GM12878 (cell line): ENCODE measurements around the gene ABI1. TPM values are rescaled to one million over a fixed set of nuclear protein-coding genes. Genes with fewer than 3 reads are reported as not detected.

ENCODE experiments used
- BRCA1 ChIP-seq: IDR thresholded peaks from 2 replicates; pipeline ENCODE4 v1.6.1; 2011; ENCODE audit warnings: low read depth, low read length, improper control_type of control experiment
- EZH2 ChIP-seq: IDR thresholded peaks from 2 replicates; pipeline ENCODE4 v1.6.1; 2012; ENCODE audit warnings: low read depth, mild to moderate bottlenecking, control low read depth, inconsistent platforms, low read length, borderline replicate concordance; ENCODE audit not compliant: control insufficient read depth
- GABPA ChIP-seq: IDR thresholded peaks from 2 replicates; pipeline ENCODE4 v1.6.1; 2014; ENCODE audit warnings: antibody characterized with exemption, low read depth, mild to moderate bottlenecking, inconsistent platforms
- GATAD2B ChIP-seq: fragments of 450-650 bp; conservative IDR thresholded peaks from 2 replicates; pipeline ENCODE4 v1.6.1; 2017; ENCODE audit warnings: low read depth, mild to moderate bottlenecking, moderate library complexity
- HCFC1 ChIP-seq: fragments of 150-350 bp; IDR thresholded peaks from 2 replicates; pipeline ENCODE4 v1.6.1; 2014; ENCODE audit warnings: low read length
- HDGF ChIP-seq: fragments of 450-650 bp; IDR thresholded peaks from 2 replicates; pipeline ENCODE4 v1.6.1; 2016; ENCODE audit warnings: antibody characterized with exemption
- JUND ChIP-seq: IDR thresholded peaks from 2 replicates; pipeline ENCODE4 v1.6.1; 2012; ENCODE audit warnings: low read depth, mild to moderate bottlenecking, low read length, improper control_type of control experiment, moderate library complexity
- LARP7 ChIP-seq: fragments of 450-650 bp; IDR thresholded peaks from 2 replicates; pipeline ENCODE4 v1.6.1; 2017; ENCODE audit warnings: mild to moderate bottlenecking
- MEF2A ChIP-seq: IDR thresholded peaks from 2 replicates; pipeline ENCODE4 v1.6.1; 2011; ENCODE audit warnings: low read depth, mild to moderate bottlenecking, low read length, moderate library complexity; ENCODE audit not compliant: insufficient read depth
- NBN ChIP-seq: fragments of 450-650 bp; IDR thresholded peaks from 2 replicates; pipeline ENCODE4 v1.6.1; 2016
- POLR2AphosphoS2 ChIP-seq: IDR thresholded peaks from 2 replicates; pipeline ENCODE4 v1.6.1; 2011; ENCODE audit warnings: low read depth, mild to moderate bottlenecking, low read length, improper control_type of control experiment, moderate library complexity
- RELA ChIP-seq: fragments of 450-650 bp; IDR thresholded peaks from 2 replicates; pipeline ENCODE4 v1.8.0; 2014; ENCODE audit warnings: borderline replicate concordance; ENCODE audit not compliant: partially characterized antibody
- SIN3A ChIP-seq: IDR thresholded peaks from 2 replicates; pipeline ENCODE4 v1.6.1; 2012; ENCODE audit warnings: low read depth, low read length, improper control_type of control experiment
- SMC3 ChIP-seq: IDR thresholded peaks from 2 replicates; pipeline ENCODE4 v1.6.1; 2011; ENCODE audit warnings: low read length, improper control_type of control experiment, borderline replicate concordance
- SPI1 ChIP-seq: IDR thresholded peaks from 2 replicates; pipeline ENCODE4 v1.6.1; 2011; ENCODE audit warnings: low read depth, mild to moderate bottlenecking, low read length, moderate library complexity, borderline replicate concordance; ENCODE audit not compliant: insufficient read depth
- STAT1 ChIP-seq: fragments of 450-650 bp; conservative IDR thresholded peaks from 2 replicates; pipeline ENCODE4 v1.6.1; 2014; ENCODE audit warnings: antibody characterized with exemption, mild to moderate bottlenecking
- STAT3 ChIP-seq: IDR thresholded peaks from 2 replicates; pipeline ENCODE4 v1.6.1; 2011; ENCODE audit warnings: low read depth, low read length, improper control_type of control experiment
- TBL1XR1 ChIP-seq: IDR thresholded peaks from 2 replicates; pipeline ENCODE4 v1.6.1; 2012; ENCODE audit warnings: low read depth, low read length, improper control_type of control experiment
- WRNIP1 ChIP-seq: IDR thresholded peaks from 2 replicates; pipeline ENCODE4 v1.6.1; 2011; ENCODE audit warnings: low read depth, low read length, improper control_type of control experiment, borderline replicate concordance
- YBX1 ChIP-seq: fragments of 450-650 bp; IDR thresholded peaks from 2 replicates; pipeline ENCODE4 v1.6.1; 2016; ENCODE audit warnings: antibody characterized with exemption
- ZBED1 ChIP-seq: IDR thresholded peaks from 2 replicates; pipeline ENCODE4 v1.6.1; 2016; ENCODE audit warnings: borderline replicate concordance
- ZNF207 ChIP-seq: fragments of 450-650 bp; IDR thresholded peaks from 2 replicates; pipeline ENCODE4 v1.6.1; 2014; ENCODE audit warnings: antibody characterized with exemption, mild to moderate bottlenecking, borderline replicate concordance
- ZNF384 ChIP-seq: IDR thresholded peaks from 2 replicates; pipeline ENCODE4 v1.6.1; 2012; ENCODE audit warnings: low read depth, mild to moderate bottlenecking, low read length, improper control_type of control experiment, borderline replicate concordance
- polyA plus RNA-seq, 11 experiments: library from polyadenylated mRNA; depleted of rRNA in 4 of 11; unstranded in 6 of 11; stranded (reverse) in 5 of 11; fragments of >200 nt; fragmentation: Nextera tagmentation in 4 of 11; fragmentation: Illumina TruSeq in 1 of 11; extraction: Ambion mirVana in 4 of 11; extraction: Trizol in 1 of 11; gene quantifications; 1 replicate in 1 of 11; 2 replicates in 10 of 11; pipeline versions ENCODE4 v1.2.1 to v1.2.3, GENCODE V29; 2011 to 2016; ENCODE audit warnings: inconsistent platforms in 2 of 11, missing spikeins in 2 of 11, low read depth in 1 of 11
- total RNA-seq, 4 experiments: library from RNA; depleted of rRNA in 3 of 4; stranded (reverse); fragments of >200 nt in 3 of 4; fragmentation: Illumina TruSeq in 1 of 4; extraction: Trizol in 1 of 4; gene quantifications; 2 replicates each; pipeline versions ENCODE4 v1.2.1 to v1.2.3, GENCODE V29; 2013 to 2021
- TF ChIP-seq, protein P1 (sequence below): fragments of 450-650 bp; IDR thresholded peaks from 2 replicates; pipeline ENCODE4 v1.6.1; 2016; ENCODE audit warnings: mild to moderate bottlenecking, moderate library complexity, borderline replicate concordance
- TF ChIP-seq, protein P2 (sequence below): fragments of 450-650 bp; IDR thresholded peaks from 2 replicates; pipeline ENCODE4 v1.6.1; 2017; ENCODE audit warnings: low read depth, mild to moderate bottlenecking, moderate library complexity
- TF ChIP-seq, protein P3 (sequence below): fragments of 450-650 bp; IDR thresholded peaks from 2 replicates; pipeline ENCODE4 v1.6.1; 2016; ENCODE audit warnings: mild to moderate bottlenecking
- TF ChIP-seq, protein P4 (sequence below): IDR thresholded peaks from 2 replicates; pipeline ENCODE4 v1.6.1; 2011; ENCODE audit warnings: low read depth, mild to moderate bottlenecking, low read length, moderate library complexity, borderline replicate concordance; ENCODE audit errors: extremely low read depth

ABI1 gene
- total and polyA plus RNA-seq, 10 of the 15 experiments (the other 5 are each of a cell fraction or from before 2014, with no cell fraction given), result 31.2 to 73.2 (median 50.7) TPM

DNA sequence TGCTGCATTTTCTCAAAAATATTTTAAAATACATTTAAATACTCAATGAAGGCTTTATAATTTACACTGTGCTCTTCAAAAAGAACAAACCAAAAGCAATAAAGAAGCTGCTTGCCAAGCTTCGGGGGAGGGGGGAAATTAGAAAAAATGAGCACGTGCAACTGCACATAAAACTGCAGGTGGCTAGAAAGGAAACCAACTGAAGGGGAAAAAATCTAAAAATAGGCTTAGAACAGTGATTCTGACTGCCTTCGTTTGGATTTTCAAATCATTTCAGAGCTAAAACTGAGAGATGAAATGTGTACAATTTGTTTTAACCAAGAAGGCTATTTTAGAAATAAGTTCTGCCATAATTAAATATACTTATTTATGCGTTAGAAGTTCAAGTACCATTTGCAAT is 61.4 kb downstream of the ABI1 start (continued):
- TF ChIP-seq SIN3A (no peak), GABPA (no peak), STAT3 (no peak), HDGF (no peak), TBL1XR1 (no peak), SMC3 (no peak), GATAD2B (no peak), STAT1 (no peak), EZH2 (no peak), ZNF384 (peak; percentile 77; the same call in 1 of the 2 replicates), ZNF207 (no peak), ZBED1 (no peak), YBX1 (no peak), POLR2AphosphoS2 (no peak), RELA (no peak), HCFC1 (no peak), WRNIP1 (no peak), JUND (no peak), SPI1 (no peak), MEF2A (peak; percentile 96), NBN (no peak), LARP7 (no peak), BRCA1 (no peak)
- TF ChIP-seq, protein P1, sequence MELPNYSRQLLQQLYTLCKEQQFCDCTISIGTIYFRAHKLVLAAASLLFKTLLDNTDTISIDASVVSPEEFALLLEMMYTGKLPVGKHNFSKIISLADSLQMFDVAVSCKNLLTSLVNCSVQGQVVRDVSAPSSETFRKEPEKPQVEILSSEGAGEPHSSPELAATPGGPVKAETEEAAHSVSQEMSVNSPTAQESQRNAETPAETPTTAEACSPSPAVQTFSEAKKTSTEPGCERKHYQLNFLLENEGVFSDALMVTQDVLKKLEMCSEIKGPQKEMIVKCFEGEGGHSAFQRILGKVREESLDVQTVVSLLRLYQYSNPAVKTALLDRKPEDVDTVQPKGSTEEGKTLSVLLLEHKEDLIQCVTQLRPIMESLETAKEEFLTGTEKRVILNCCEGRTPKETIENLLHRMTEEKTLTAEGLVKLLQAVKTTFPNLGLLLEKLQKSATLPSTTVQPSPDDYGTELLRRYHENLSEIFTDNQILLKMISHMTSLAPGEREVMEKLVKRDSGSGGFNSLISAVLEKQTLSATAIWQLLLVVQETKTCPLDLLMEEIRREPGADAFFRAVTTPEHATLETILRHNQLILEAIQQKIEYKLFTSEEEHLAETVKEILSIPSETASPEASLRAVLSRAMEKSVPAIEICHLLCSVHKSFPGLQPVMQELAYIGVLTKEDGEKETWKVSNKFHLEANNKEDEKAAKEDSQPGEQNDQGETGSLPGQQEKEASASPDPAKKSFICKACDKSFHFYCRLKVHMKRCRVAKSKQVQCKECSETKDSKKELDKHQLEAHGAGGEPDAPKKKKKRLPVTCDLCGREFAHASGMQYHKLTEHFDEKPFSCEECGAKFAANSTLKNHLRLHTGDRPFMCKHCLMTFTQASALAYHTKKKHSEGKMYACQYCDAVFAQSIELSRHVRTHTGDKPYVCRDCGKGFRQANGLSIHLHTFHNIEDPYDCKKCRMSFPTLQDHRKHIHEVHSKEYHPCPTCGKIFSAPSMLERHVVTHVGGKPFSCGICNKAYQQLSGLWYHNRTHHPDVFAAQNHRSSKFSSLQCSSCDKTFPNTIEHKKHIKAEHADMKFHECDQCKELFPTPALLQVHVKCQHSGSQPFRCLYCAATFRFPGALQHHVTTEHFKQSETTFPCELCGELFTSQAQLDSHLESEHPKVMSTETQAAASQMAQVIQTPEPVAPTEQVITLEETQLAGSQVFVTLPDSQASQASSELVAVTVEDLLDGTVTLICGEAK, result no peak; the same call in 1 of the 2 replicates
- TF ChIP-seq, protein P2, sequence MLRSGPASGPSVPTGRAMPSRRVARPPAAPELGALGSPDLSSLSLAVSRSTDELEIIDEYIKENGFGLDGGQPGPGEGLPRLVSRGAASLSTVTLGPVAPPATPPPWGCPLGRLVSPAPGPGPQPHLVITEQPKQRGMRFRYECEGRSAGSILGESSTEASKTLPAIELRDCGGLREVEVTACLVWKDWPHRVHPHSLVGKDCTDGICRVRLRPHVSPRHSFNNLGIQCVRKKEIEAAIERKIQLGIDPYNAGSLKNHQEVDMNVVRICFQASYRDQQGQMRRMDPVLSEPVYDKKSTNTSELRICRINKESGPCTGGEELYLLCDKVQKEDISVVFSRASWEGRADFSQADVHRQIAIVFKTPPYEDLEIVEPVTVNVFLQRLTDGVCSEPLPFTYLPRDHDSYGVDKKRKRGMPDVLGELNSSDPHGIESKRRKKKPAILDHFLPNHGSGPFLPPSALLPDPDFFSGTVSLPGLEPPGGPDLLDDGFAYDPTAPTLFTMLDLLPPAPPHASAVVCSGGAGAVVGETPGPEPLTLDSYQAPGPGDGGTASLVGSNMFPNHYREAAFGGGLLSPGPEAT, result peak; percentile 65; the same call in 1 of the 2 replicates
- TF ChIP-seq, protein P3, sequence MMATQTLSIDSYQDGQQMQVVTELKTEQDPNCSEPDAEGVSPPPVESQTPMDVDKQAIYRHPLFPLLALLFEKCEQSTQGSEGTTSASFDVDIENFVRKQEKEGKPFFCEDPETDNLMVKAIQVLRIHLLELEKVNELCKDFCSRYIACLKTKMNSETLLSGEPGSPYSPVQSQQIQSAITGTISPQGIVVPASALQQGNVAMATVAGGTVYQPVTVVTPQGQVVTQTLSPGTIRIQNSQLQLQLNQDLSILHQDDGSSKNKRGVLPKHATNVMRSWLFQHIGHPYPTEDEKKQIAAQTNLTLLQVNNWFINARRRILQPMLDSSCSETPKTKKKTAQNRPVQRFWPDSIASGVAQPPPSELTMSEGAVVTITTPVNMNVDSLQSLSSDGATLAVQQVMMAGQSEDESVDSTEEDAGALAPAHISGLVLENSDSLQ, result no peak
- TF ChIP-seq, protein P4, sequence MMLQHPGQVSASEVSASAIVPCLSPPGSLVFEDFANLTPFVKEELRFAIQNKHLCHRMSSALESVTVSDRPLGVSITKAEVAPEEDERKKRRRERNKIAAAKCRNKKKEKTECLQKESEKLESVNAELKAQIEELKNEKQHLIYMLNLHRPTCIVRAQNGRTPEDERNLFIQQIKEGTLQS, result no peak
